ENCODE results near the gene SCYGR2. TPM values are rescaled to one million over a fixed set of nuclear protein-coding genes. Genes with fewer than 3 reads are reported as not detected.

SCYGR2 gene
- total RNA-seq, 2 donors from 2014 or later = not detected

- H3K27ac Mint-ChIP-seq = no peak overlapping the region
- H3K4me3 Mint-ChIP-seq = no peak overlapping the region
- H3K4me1 Mint-ChIP-seq = peaks cover 2% of the 10 kb centered on the region
- H3K9me3 ChIP-seq (ENCODE audit: control insufficient read depth, low read length, poor library complexity, severe bottlenecking) = no peaks in the 10 kb centered on the region
- DNase-seq = no peak
- H3K27me3 Mint-ChIP-seq = peaks cover 45% of the 10 kb centered on the region
- ATAC-seq = no peak
- no peaks in the 10 kb centered on the region for H3K36me3 Mint-ChIP-seq (ENCODE audit: low read depth)
Measured at GRCh38 chr2:227595797-227596196, 2.9 kb upstream of the SCYGR2 start.

DNA sequence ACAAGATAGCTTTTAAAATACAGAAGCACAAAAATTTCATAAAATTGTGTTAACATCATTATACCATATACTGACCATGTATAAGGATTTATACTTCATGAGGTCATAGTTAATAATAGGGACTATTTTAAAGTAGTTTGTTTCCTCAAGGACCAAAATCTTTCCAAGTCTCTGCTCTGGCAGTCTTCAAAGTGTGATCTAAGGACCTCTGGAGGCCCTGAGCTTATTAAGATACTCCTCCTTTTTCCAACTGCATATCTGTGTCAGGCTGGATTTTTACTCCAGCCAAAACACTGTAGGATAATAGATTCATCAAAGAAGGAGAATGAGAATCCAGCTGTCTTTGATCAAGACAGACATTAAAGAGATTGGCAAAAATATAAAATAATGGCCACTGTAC is 1.7 kb upstream of the SCYGR2 start:
- Mint-ChIP-seq H3K27me3 (peaks cover 57% of the 10 kb centered on the region), H3K4me1 (peaks cover 2% of the 10 kb centered on the region), H3K36me3 (ENCODE audit: low read depth) (no peaks in the 10 kb centered on the region), H3K4me3 (no peak overlapping the region), H3K27ac (no peak overlapping the region)
- H3K9me3 ChIP-seq (ENCODE audit: control insufficient read depth, low read length, poor library complexity, severe bottlenecking) = no peaks in the 10 kb centered on the region
- DNase-seq (no peak), ATAC-seq (no peak)

- DNase-seq (no peak), ATAC-seq (no peak)
- H3K27ac Mint-ChIP-seq = no peak overlapping the region
- peaks cover under 1% of the 10 kb centered on the region for H3K4me1 Mint-ChIP-seq
- no peaks in the 10 kb centered on the region for H3K36me3 Mint-ChIP-seq (ENCODE audit: low read depth)
- H3K4me3 Mint-ChIP-seq = no peak overlapping the region
- no peaks in the 10 kb centered on the region for H3K9me3 ChIP-seq (ENCODE audit: control insufficient read depth, low read length, poor library complexity, severe bottlenecking)
- peaks cover 58% of the 10 kb centered on the region for H3K27me3 Mint-ChIP-seq
Measured at GRCh38 chr2:227597998-227598397, 695 bp upstream of the SCYGR2 start.

- H3K27me3 Mint-ChIP-seq = peaks cover 68% of the 10 kb centered on the region
- H3K4me3 Mint-ChIP-seq = no peak overlapping the region
- ATAC-seq (no peak), DNase-seq (no peak)
- no peaks in the 10 kb centered on the region for H3K9me3 ChIP-seq (ENCODE audit: control insufficient read depth, low read length, poor library complexity, severe bottlenecking)
- H3K27ac Mint-ChIP-seq = no peak overlapping the region
- no peaks in the 10 kb centered on the region for H3K36me3 Mint-ChIP-seq (ENCODE audit: low read depth)
- H3K4me1 Mint-ChIP-seq = no peaks in the 10 kb centered on the region
Measured at GRCh38 chr2:227602358-227602757, 3.7 kb downstream of the SCYGR2 start.

- peaks cover 9% of the 10 kb centered on the region for H3K4me1 Mint-ChIP-seq
- H3K27me3 Mint-ChIP-seq = peaks cover 66% of the 10 kb centered on the region
- DNase-seq (no peak), ATAC-seq (no peak)
- no peaks in the 10 kb centered on the region for H3K36me3 Mint-ChIP-seq (ENCODE audit: low read depth)
- H3K4me3 Mint-ChIP-seq = no peak overlapping the region
- H3K9me3 ChIP-seq (ENCODE audit: control insufficient read depth, low read length, poor library complexity, severe bottlenecking) = no peaks in the 10 kb centered on the region
- no peak overlapping the region for H3K27ac Mint-ChIP-seq
Measured at GRCh38 chr2:227606476-227606875, 7.8 kb downstream of the SCYGR2 start.

- no peak for ATAC-seq
- peaks cover 9% of the 10 kb centered on the region for H3K4me1 Mint-ChIP-seq
- H3K4me3 Mint-ChIP-seq = no peak overlapping the region
- H3K27ac Mint-ChIP-seq = no peak overlapping the region
- DNase-seq = no peak
- peaks cover 65% of the 10 kb centered on the region for H3K27me3 Mint-ChIP-seq
- H3K9me3 ChIP-seq (ENCODE audit: control insufficient read depth, low read length, poor library complexity, severe bottlenecking) = no peaks in the 10 kb centered on the region
- H3K36me3 Mint-ChIP-seq (ENCODE audit: low read depth) = peaks cover 2% of the 10 kb centered on the region
Measured at GRCh38 chr2:227607941-227608340, 9.2 kb downstream of the SCYGR2 start.

GRCh38 chr2:227608561-227609338 is 10.1 kb downstream of the SCYGR2 start:
- ATAC-seq = peak; percentile 45
- H3K27ac Mint-ChIP-seq = no peak overlapping the region
- H3K4me1 Mint-ChIP-seq = peaks cover 9% of the 10 kb centered on the region
- no peaks in the 10 kb centered on the region for H3K9me3 ChIP-seq (ENCODE audit: control insufficient read depth, low read length, poor library complexity, severe bottlenecking)
- peaks cover 2% of the 10 kb centered on the region for H3K36me3 Mint-ChIP-seq (ENCODE audit: low read depth)
- DNase-seq = no peak
- peaks cover 60% of the 10 kb centered on the region for H3K27me3 Mint-ChIP-seq
- H3K4me3 Mint-ChIP-seq = peak overlapping the region; percentile 12

- peaks cover 2% of the 10 kb centered on the region for H3K36me3 Mint-ChIP-seq (ENCODE audit: low read depth)
- ATAC-seq = no peak
- H3K4me1 Mint-ChIP-seq = peaks cover 9% of the 10 kb centered on the region
- no peaks in the 10 kb centered on the region for H3K9me3 ChIP-seq (ENCODE audit: control insufficient read depth, low read length, poor library complexity, severe bottlenecking)
- DNase-seq = no peak
- H3K4me3 Mint-ChIP-seq = no peak overlapping the region
- H3K27me3 Mint-ChIP-seq = peaks cover 48% of the 10 kb centered on the region
- H3K27ac Mint-ChIP-seq = no peak overlapping the region
Measured at GRCh38 chr2:227610123-227610522, 11.4 kb downstream of the SCYGR2 start.

DNA sequence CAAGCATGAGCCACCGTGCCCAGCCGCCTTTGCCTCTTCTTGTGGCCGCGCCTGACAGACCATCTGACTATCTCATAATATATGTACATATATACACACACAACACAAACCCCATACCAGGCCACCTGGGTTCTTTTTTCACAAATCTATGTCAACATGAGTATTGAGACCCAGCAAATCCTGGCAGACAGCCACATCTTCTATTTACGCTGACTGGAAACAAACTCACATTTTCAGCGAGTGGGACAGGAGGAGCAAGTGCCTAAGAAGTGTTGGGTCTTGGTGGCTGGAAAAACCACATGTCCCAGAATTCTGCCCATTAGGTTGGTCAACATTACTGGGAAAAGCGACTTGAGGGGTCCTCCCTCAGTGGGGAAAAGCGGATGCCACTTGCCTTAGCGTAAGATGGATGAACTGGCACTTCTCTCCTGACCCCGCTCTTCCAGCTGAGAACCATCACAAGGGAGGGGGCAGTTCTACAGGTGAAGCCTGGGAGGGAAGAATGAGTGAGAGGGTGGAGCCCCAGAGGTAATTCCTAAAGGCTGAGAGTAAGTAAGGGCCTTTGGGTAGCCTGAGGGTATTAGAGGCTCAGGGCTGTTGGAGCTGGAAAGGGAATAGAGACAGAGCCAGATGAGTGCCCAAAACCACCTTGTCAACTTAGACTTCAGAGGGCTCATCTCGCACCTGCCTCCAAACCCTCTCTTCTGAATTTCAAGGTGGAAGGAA is 14.0 kb downstream of the SCYGR2 start:
- no peak for ATAC-seq
- H3K27me3 Mint-ChIP-seq = peaks cover 46% of the 10 kb centered on the region
- H3K4me1 Mint-ChIP-seq = peaks cover 9% of the 10 kb centered on the region
- H3K4me3 Mint-ChIP-seq = no peak overlapping the region
- H3K27ac Mint-ChIP-seq = no peak overlapping the region
- DNase-seq = no peak
- peaks cover 5% of the 10 kb centered on the region for H3K36me3 Mint-ChIP-seq (ENCODE audit: low read depth)
- H3K9me3 ChIP-seq (ENCODE audit: control insufficient read depth, low read length, poor library complexity, severe bottlenecking) = no peaks in the 10 kb centered on the region

GRCh38 chr2:227613272-227613660 is 14.6 kb downstream of the SCYGR2 start:
- H3K27me3 Mint-ChIP-seq = peaks cover 50% of the 10 kb centered on the region

GRCh38 chr2:227614246-227614645 is 15.6 kb downstream of the SCYGR2 start:
- peaks cover 2% of the 10 kb centered on the region for H3K4me1 Mint-ChIP-seq
- no peaks in the 10 kb centered on the region for H3K9me3 ChIP-seq (ENCODE audit: control insufficient read depth, low read length, poor library complexity, severe bottlenecking)
- H3K27me3 Mint-ChIP-seq = peaks cover 45% of the 10 kb centered on the region
- H3K36me3 Mint-ChIP-seq (ENCODE audit: low read depth) = peaks cover 5% of the 10 kb centered on the region
- no peak overlapping the region for H3K4me3 Mint-ChIP-seq
- ATAC-seq = no peak
- DNase-seq = no peak
- H3K27ac Mint-ChIP-seq = no peak overlapping the region

More at GRCh38 chr2:227613272-227613660, 14.6 kb downstream of the SCYGR2 start:
- no peak for DNase-seq
- no peaks in the 10 kb centered on the region for H3K9me3 ChIP-seq (ENCODE audit: control insufficient read depth, low read length, poor library complexity, severe bottlenecking)
- H3K4me3 Mint-ChIP-seq = no peak overlapping the region
- peaks cover 5% of the 10 kb centered on the region for H3K36me3 Mint-ChIP-seq (ENCODE audit: low read depth)
- H3K27ac Mint-ChIP-seq = no peak overlapping the region
- H3K4me1 Mint-ChIP-seq = peaks cover 6% of the 10 kb centered on the region
- ATAC-seq = no peak

GRCh38 chr2:227614740-227615139 is 16.0 kb downstream of the SCYGR2 start, which contains the start of gene SCYGR3:
SCYGR3 (minus strand) TSS chr2:227614840; CDS start chr2:227614840, 0 bp downstream.
- ATAC-seq (no peak), DNase-seq (no peak)
- peaks cover 44% of the 10 kb centered on the region for H3K27me3 Mint-ChIP-seq
- no peak within 1 kb of the TSS for H3K27ac Mint-ChIP-seq
- H3K4me3 Mint-ChIP-seq = no peak within 1 kb of the TSS
- H3K36me3 Mint-ChIP-seq (ENCODE audit: low read depth) = peaks cover 5% of the 10 kb centered on the region
- no peaks in the 10 kb centered on the region for H3K9me3 ChIP-seq (ENCODE audit: control insufficient read depth, low read length, poor library complexity, severe bottlenecking)
- H3K4me1 Mint-ChIP-seq = no peaks in the 10 kb centered on the region

DNA sequence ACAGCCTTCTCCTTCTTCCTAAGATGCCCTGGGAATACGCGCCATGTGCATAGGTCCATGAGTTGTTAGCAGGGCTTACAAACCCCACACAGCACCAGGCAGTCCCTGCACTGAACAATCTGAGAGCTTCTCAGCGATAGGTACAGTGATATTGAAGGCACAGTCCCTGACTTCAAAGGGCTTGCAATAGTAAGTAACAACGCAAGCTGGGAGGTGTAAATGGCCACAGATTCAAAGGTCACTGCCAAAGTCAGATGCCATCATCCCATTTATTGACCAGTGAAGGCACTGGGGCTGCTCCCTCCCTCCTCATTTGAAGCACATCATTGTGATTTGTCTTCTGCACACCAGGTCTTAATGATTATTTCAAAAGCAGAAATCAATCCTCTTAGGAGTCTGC is 16.5 kb downstream of the SCYGR2 start:
- H3K27ac Mint-ChIP-seq = no peak overlapping the region

More for the DNA sequence above, 16.5 kb downstream of the SCYGR2 start:
- Mint-ChIP-seq H3K27me3 (peaks cover 41% of the 10 kb centered on the region), H3K4me3 (no peak overlapping the region), H3K4me1 (no peaks in the 10 kb centered on the region), H3K36me3 (ENCODE audit: low read depth) (peaks cover 5% of the 10 kb centered on the region)
- no peak for ATAC-seq
- no peaks in the 10 kb centered on the region for H3K9me3 ChIP-seq (ENCODE audit: control insufficient read depth, low read length, poor library complexity, severe bottlenecking)
- no peak for DNase-seq
